HepG2 (cell line): ENCODE data around the gene COL18A1. TPM values are rescaled to one million over a fixed set of nuclear protein-coding genes. Genes with fewer than 3 reads are reported as not detected.
A peak's percentile ranks its signal among the peaks of the same experiment; 100 is the strongest.

Experiments
- ATF7-NPFF ChIP-seq: sonication (generic); formaldehyde crosslinking; IDR thresholded peaks from 2 replicates; pipeline ENCODE4 v1.8.1; 2023; ENCODE audit warnings: mild to moderate bottlenecking, low read depth, missing genetic modification reagents, moderate library complexity
- DMAP1 ChIP-seq: IDR thresholded peaks from 2 replicates; pipeline ENCODE4 v1.6.1; 2016
- EP300 ChIP-seq, 3 experiments: sonication (generic) in 1 of 3; formaldehyde crosslinking in 1 of 3; IDR thresholded peaks; 2 replicates each; pipeline versions ENCODE4 v1.5.1 to v1.6.1; 2011 to 2020; ENCODE audit warnings: low read depth in 2 of 3, low read length in 2 of 3, borderline replicate concordance in 1 of 3, improper control_type of control experiment in 1 of 3, mild to moderate bottlenecking in 1 of 3, missing genetic modification reagents in 1 of 3, moderate library complexity in 1 of 3
- FIP1L1 ChIP-seq: fragments of 200-400 bp; formaldehyde crosslinking; IDR thresholded peaks from 2 replicates; pipeline ENCODE4 v1.6.1; 2018; ENCODE audit warnings: low read depth, mild to moderate bottlenecking, low read length, moderate library complexity, borderline replicate concordance; ENCODE audit not compliant: insufficient read depth
- HNF4A ChIP-seq: sonication (generic); formaldehyde crosslinking; IDR thresholded peaks from 2 replicates; pipeline ENCODE4 v1.4.0; 2020; ENCODE audit warnings: missing genetic modification reagents
- HOXA3 ChIP-seq: sonication (generic); formaldehyde crosslinking; IDR thresholded peaks from 2 replicates; pipeline ENCODE4 v1.5.0; 2020; ENCODE audit warnings: missing genetic modification reagents
- JUND ChIP-seq: sonication (generic); formaldehyde crosslinking; IDR thresholded peaks from 2 replicates; pipeline ENCODE4 v1.8.0; 2022; ENCODE audit warnings: mild to moderate bottlenecking, missing genetic modification reagents
- MEIS2 ChIP-seq: sonication (generic); formaldehyde crosslinking; IDR thresholded peaks from 2 replicates; pipeline ENCODE4 v1.9.0; 2021; ENCODE audit warnings: mild to moderate bottlenecking, missing genetic modification reagents
- RAD21 ChIP-seq: fragments of 450-650 bp; formaldehyde crosslinking; IDR thresholded peaks from 2 replicates; pipeline ENCODE4 v1.5.0; 2020; ENCODE audit warnings: mild to moderate bottlenecking
- TOPORS ChIP-seq: sonication (generic); formaldehyde crosslinking; IDR thresholded peaks from 2 replicates; pipeline ENCODE4 v1.8.0; 2023; ENCODE audit warnings: mild to moderate bottlenecking, missing genetic modification reagents
- ZBTB20 ChIP-seq: sonication (generic); formaldehyde crosslinking; IDR thresholded peaks from 2 replicates; pipeline ENCODE4 v1.8.1; 2023; ENCODE audit warnings: missing genetic modification reagents, low read depth, mild to moderate bottlenecking, borderline replicate concordance
- ZBTB21 ChIP-seq: sonication (generic); formaldehyde crosslinking; IDR thresholded peaks from 2 replicates; pipeline ENCODE4 v1.4.0; 2020; ENCODE audit warnings: missing genetic modification reagents
- ZBTB8A ChIP-seq: sonication (generic); formaldehyde crosslinking; IDR thresholded peaks from 2 replicates; pipeline ENCODE4 v1.4.0; 2020; ENCODE audit warnings: mild to moderate bottlenecking, low read depth, missing genetic modification reagents, borderline replicate concordance
- ZNF138 ChIP-seq: sonication (generic); formaldehyde crosslinking; IDR thresholded peaks from 2 replicates; pipeline ENCODE4 v1.5.0; 2020; ENCODE audit warnings: mild to moderate bottlenecking, low read depth, missing genetic modification reagents
- ZNF34 ChIP-seq: sonication (generic); formaldehyde crosslinking; IDR thresholded peaks from 2 replicates; pipeline ENCODE4 v1.4.0; 2020; ENCODE audit warnings: mild to moderate bottlenecking, missing genetic modification reagents, borderline replicate concordance
- ZNF550 ChIP-seq: sonication (generic); formaldehyde crosslinking; IDR thresholded peaks from 2 replicates; pipeline ENCODE4 v1.4.0; 2020; ENCODE audit warnings: mild to moderate bottlenecking, missing genetic modification reagents, borderline replicate concordance
- ZNF572 ChIP-seq: sonication (generic); formaldehyde crosslinking; IDR thresholded peaks from 2 replicates; pipeline ENCODE4 v1.5.1; 2020; ENCODE audit warnings: mild to moderate bottlenecking, missing genetic modification reagents
- ZNF703 ChIP-seq: sonication (generic); formaldehyde crosslinking; IDR thresholded peaks from 2 replicates; pipeline ENCODE4 v1.5.1; 2020; ENCODE audit warnings: missing genetic modification reagents, mild to moderate bottlenecking, moderate library complexity, borderline replicate concordance
- polyA plus RNA-seq, 8 experiments: library from polyadenylated mRNA; depleted of rRNA in 3 of 8; stranded (reverse) in 7 of 8; unstranded in 1 of 8; fragments of >200 nt; fragmentation: Illumina TruSeq in 4 of 8; extraction: Trizol in 4 of 8; gene quantifications; 2 replicates each; pipeline versions ENCODE4 v1.2.1 to v1.2.3, GENCODE V29; 2011 to 2016; ENCODE audit warnings: low read depth in 4 of 8, missing spikeins in 1 of 8, mixed read lengths in 1 of 8; ENCODE audit not compliant: insufficient read depth in 1 of 8
- total RNA-seq, 5 experiments: library from RNA; depleted of rRNA; stranded (reverse); fragments of >200 nt; fragmentation: Illumina TruSeq; extraction: Trizol; gene quantifications; 2 replicates each; pipeline ENCODE4 v1.2.3, GENCODE V29; 2016; ENCODE audit warnings: low read depth in 1 of 5
- TF ChIP-seq, protein P1 (sequence below): sonication (generic); formaldehyde crosslinking; IDR thresholded peaks from 2 replicates; pipeline ENCODE4 v1.4.0; 2020; ENCODE audit warnings: mild to moderate bottlenecking, missing genetic modification reagents
- TF ChIP-seq, protein P2 (sequence below): sonication (generic); formaldehyde crosslinking; IDR thresholded peaks from 2 replicates; pipeline ENCODE4 v1.4.0; 2020; ENCODE audit warnings: missing genetic modification reagents
- TF ChIP-seq, protein P3 (sequence below): sonication (generic); formaldehyde crosslinking; IDR thresholded peaks from 2 replicates; pipeline ENCODE4 v1.8.0; 2022; ENCODE audit warnings: missing genetic modification reagents, mild to moderate bottlenecking, inconsistent platforms, borderline replicate concordance
- TF ChIP-seq, protein P4 (sequence below): sonication (generic); formaldehyde crosslinking; IDR thresholded peaks from 2 replicates; pipeline ENCODE4 v1.5.1; 2020; ENCODE audit warnings: mild to moderate bottlenecking, moderate library complexity, missing genetic modification reagents
- TF ChIP-seq, protein P5 (sequence below): sonication (generic); formaldehyde crosslinking; IDR thresholded peaks from 2 replicates; pipeline ENCODE4 v1.4.0; 2020; ENCODE audit warnings: mild to moderate bottlenecking, low read depth, missing genetic modification reagents

The COL18A1 gene
- total and polyA plus RNA-seq, 2 of the 13 experiments (the other 11 are each of a cell fraction or from before 2014, with no cell fraction given), result 79.0 to 102 TPM

DNA sequence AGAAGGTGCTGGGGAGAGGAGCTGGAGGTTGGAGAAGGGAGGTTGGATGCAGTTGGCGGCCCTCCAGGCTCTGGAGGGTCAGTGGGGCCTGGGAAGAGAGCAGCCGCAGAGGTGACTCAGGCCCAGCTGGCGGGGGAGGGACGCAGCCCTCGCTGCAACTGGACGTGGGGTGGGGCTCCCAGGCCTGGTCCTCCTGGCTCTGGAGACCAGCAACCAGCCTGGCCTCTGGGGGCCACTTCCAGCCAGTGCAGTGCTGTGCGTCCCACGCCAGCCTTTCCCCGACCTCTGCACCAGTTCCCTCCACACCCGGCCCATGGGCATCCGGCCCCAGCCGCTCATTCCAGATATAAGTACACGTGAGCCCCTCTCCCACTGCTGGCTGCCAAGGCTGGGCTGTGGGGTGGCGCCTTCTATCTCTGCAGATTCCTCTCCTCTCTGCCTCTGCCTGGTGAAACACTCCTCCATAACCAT is 38.0 kb upstream of the COL18A1 start (continued):
- TF ChIP-seq ZNF138 (CRISPR knock-in tag) (peak; percentile 17; the same call in 1 of the 2 replicates), MEIS2 (CRISPR knock-in tag) (peak; percentile 60), ZNF34 (0 out of 2 replicates have a peak, but pooled peaks have one; percentile 56), EP300 (IDR thresholded peaks at IDR 0.05; ENCODE audit: low read depth in 2 of 2, low read length in 2 of 2) (0 out of 4 replicates have a peak, but pooled peaks of 1 of the 2 experiments have one; percentile 26), EP300 (CRISPR knock-in tag; IDR thresholded peaks at IDR 0.05; ENCODE audit: borderline replicate concordance) (no peak), ZBTB20 (CRISPR knock-in tag) (peak; percentile 30; the same call in 1 of the 2 replicates), HNF4A (CRISPR knock-in tag) (peak; percentile 10; the same call in 1 of the 2 replicates), TOPORS (CRISPR knock-in tag) (no peak), JUND (peak; percentile 69; the same call in 1 of the 2 replicates), ATF7-NPFF (CRISPR knock-in tag) (no peak; the same call in 1 of the 2 replicates), ZNF550 (CRISPR knock-in tag) (0 out of 2 replicates have a peak, but pooled peaks have one; percentile 30), ZBTB21 (0 out of 2 replicates have a peak, but pooled peaks have one; percentile 23), ZNF703 (CRISPR knock-in tag) (no peak), HOXA3 (CRISPR knock-in tag) (peak; percentile 49; the same call in 1 of the 2 replicates), FIP1L1 (no peak), DMAP1 (CRISPR knock-in tag) (peak; percentile 12; the same call in 1 of the 2 replicates), RAD21 (CRISPR knock-in tag) (peak; percentile 74; the same call in 1 of the 2 replicates), ZBTB8A (CRISPR knock-in tag) (0 out of 2 replicates have a peak, but pooled peaks have one; percentile 3), ZNF572 (CRISPR knock-in tag) (no peak)
- TF ChIP-seq, protein P1, sequence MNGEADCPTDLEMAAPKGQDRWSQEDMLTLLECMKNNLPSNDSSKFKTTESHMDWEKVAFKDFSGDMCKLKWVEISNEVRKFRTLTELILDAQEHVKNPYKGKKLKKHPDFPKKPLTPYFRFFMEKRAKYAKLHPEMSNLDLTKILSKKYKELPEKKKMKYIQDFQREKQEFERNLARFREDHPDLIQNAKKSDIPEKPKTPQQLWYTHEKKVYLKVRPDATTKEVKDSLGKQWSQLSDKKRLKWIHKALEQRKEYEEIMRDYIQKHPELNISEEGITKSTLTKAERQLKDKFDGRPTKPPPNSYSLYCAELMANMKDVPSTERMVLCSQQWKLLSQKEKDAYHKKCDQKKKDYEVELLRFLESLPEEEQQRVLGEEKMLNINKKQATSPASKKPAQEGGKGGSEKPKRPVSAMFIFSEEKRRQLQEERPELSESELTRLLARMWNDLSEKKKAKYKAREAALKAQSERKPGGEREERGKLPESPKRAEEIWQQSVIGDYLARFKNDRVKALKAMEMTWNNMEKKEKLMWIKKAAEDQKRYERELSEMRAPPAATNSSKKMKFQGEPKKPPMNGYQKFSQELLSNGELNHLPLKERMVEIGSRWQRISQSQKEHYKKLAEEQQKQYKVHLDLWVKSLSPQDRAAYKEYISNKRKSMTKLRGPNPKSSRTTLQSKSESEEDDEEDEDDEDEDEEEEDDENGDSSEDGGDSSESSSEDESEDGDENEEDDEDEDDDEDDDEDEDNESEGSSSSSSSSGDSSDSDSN (CRISPR knock-in tag), result peak; percentile 45; the same call in 1 of the 2 replicates
- TF ChIP-seq, protein P2, sequence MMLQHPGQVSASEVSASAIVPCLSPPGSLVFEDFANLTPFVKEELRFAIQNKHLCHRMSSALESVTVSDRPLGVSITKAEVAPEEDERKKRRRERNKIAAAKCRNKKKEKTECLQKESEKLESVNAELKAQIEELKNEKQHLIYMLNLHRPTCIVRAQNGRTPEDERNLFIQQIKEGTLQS (CRISPR knock-in tag), result peak; percentile 91
- TF ChIP-seq, protein P3, sequence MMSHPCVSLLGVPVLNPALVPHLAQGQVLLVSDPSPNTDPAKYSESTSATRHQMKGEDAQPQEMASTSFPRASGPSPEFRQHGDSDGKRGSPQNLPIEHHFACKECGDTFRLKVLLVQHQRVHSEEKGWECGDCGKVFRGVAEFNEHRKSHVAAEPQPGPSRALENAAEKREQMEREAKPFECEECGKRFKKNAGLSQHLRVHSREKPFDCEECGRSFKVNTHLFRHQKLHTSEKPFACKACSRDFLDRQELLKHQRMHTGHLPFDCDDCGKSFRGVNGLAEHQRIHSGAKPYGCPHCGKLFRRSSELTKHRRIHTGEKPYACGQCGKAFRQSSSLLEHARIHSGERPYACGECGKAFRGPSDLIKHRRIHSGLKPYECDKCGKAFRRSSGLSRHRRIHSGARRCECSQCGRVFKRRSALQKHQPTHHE (CRISPR knock-in tag), result 0 out of 2 replicates have a peak, but pooled peaks have one; percentile 18
- TF ChIP-seq, protein P4, sequence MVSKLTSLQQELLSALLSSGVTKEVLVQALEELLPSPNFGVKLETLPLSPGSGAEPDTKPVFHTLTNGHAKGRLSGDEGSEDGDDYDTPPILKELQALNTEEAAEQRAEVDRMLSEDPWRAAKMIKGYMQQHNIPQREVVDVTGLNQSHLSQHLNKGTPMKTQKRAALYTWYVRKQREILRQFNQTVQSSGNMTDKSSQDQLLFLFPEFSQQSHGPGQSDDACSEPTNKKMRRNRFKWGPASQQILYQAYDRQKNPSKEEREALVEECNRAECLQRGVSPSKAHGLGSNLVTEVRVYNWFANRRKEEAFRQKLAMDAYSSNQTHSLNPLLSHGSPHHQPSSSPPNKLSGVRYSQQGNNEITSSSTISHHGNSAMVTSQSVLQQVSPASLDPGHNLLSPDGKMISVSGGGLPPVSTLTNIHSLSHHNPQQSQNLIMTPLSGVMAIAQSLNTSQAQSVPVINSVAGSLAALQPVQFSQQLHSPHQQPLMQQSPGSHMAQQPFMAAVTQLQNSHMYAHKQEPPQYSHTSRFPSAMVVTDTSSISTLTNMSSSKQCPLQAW (CRISPR knock-in tag), result 0 out of 2 replicates have a peak, but pooled peaks have one; percentile 12
- TF ChIP-seq, protein P5, sequence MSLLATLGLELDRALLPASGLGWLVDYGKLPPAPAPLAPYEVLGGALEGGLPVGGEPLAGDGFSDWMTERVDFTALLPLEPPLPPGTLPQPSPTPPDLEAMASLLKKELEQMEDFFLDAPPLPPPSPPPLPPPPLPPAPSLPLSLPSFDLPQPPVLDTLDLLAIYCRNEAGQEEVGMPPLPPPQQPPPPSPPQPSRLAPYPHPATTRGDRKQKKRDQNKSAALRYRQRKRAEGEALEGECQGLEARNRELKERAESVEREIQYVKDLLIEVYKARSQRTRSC (CRISPR knock-in tag), result peak; percentile 72; the same call in 1 of the 2 replicates
